ENCODE measurements around the gene TMEM53.

GRCh38 chr1:44720281-44720680, 46.0 kb upstream of the TMEM53 start:
- TF ChIP-seq, protein P1, sequence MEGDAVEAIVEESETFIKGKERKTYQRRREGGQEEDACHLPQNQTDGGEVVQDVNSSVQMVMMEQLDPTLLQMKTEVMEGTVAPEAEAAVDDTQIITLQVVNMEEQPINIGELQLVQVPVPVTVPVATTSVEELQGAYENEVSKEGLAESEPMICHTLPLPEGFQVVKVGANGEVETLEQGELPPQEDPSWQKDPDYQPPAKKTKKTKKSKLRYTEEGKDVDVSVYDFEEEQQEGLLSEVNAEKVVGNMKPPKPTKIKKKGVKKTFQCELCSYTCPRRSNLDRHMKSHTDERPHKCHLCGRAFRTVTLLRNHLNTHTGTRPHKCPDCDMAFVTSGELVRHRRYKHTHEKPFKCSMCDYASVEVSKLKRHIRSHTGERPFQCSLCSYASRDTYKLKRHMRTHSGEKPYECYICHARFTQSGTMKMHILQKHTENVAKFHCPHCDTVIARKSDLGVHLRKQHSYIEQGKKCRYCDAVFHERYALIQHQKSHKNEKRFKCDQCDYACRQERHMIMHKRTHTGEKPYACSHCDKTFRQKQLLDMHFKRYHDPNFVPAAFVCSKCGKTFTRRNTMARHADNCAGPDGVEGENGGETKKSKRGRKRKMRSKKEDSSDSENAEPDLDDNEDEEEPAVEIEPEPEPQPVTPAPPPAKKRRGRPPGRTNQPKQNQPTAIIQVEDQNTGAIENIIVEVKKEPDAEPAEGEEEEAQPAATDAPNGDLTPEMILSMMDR (IDR thresholded peaks at IDR 0.05): no peak
- TF ChIP-seq POLR2A (IDR thresholded peaks at IDR 0.05): no peak
